GM19238 (cell line): Measurements from ENCODE around the gene CALML5.

ENCODE experiments used
- DNase-seq: peaks from one replicate; pipeline ENCODE4 v3.0.0; 2011; ENCODE audit warnings: low spot score; ENCODE audit not compliant: insufficient read length

Gene CALML5

DNA sequence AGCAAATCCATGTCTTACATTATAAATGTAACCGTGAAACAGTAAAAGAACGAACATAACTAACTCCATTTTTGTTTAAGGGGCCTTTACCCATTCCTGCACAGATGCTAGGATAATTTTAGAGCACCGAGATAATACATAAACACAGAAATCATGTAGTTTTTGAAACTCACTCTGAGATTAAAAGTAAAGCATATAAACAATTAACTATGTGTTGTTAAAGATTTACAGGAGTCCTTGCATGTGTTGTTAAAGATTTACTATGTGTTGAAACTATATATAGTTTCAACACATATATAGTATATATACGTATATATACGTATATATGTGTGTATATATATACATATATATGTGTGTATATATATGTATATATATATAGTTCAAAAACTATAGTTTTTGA lies 18.2 kb upstream of the CALML5 start:
- no peak for DNase-seq

DNA sequence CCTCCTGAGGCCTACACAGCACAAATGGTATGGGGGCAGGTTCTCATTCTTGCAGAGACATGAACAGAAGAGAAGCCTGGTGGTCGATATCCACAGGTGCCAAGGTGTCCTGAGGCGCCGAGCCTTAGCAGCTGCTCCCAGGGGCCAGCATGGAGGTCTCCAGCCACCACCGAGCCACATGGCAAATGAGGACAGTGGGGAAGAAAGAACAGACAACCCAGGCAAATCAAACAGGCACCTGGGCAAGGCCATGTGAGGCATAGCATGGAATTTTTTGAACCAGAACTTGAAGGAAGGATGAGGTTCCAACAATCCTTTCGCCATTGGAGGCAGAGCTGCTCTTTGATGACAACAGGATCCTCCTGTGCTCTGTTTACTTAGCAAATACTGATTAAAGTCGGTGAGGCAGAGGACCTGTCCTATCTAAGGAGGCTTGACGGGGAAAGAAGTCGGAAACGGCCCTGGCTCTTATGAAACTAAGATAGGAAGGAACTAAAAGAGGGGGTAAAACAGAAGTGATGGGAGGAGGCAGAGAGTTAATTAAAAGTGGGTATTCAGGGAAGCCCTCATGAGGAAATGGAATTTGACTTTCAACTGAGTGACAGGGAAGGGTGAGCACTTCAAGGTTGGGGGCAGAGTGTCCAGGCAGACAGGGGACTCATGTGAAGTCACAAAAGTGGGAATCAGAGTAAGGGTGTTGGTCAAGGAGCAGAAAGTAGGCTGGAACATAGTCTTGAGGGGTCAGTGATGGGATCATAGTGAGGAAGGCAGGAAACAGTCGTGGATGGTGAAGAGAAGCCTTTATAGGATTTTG lies 16.8 kb upstream of the CALML5 start:
- no peak for DNase-seq

DNA sequence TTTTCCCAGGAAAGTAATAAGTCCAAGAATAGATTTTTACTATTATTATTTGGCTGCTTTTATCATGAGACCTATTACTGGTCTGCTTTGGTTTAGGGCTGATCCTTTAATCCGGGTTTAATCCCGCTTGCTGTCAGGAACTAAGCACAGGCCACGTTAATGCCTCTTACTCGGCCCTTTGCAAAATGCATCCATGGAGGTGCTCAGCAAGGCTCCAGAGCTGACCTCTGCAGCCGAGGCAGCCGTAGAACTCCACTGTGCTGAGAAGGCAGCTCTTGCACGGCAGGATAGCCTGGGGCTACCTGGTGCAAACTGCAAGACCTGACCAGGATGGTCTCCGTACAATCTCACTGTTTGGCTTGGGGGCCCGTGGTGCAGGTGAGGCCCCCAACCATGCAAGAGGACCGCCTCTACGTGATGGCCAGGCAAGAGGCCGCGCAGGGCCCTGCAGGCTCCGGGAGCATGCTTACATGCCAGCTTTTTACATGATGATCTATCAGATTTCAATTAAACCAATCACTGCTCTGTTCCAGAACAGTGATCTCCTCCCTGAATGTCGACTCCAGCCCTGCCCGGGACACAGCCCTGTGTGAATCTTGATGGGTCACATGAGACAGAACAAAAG lies 15.0 kb upstream of the CALML5 start:
- DNase-seq, result no peak

DNA sequence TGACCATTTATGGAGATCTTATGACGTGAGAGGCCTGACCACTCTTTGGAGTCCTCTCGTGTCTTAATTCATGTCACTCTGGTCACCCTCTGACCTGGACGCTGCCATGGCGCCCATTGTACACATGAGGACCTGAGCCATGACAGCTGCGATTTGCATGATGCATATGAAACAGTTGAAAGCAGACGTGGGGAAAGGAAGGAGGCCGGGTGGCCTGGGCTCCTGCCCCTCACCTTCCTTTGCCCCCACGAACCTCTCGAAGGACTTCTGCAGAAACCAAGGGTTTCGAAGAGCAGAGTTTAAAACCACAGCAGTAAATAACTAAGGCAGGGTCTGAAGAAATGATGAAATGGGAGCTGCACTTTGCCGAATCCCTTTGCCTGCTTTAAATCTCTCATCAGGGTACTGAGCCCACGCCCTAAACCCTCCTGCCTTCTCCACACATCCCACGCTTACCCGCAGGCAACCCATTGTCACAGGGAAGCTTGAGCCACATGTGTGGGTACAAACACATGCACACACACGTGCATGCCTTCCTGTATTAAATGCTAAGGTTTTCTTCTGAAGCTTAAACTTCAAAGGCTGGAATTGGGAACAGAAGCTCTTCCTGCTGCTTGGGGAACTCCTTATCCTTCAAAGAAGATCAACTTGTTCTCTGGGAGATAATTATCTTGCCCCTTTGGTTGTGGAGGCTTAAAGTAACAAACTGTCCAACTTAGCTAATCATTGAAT lies 13.7 kb upstream of the CALML5 start:
- DNase-seq, result no peak

DNA sequence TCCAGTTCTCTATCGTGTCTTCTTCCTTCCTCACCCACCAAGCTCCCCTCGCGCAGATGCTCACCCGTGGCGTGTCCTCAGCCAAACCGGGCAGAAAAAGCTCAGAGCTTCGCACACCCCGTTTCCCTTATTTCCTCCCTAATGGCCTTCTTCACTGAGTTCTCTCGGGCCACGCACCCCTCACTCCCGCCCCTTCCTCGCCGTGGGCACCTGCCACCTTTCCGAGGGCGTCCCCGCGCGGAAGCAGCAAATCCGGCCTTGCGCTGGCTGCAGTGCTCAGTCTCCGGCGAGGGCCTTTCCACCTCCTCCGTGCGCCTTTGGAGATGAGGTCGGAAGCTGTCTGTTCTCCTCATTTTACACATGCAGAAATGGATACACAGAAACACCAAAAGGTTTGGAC lies 13.0 kb upstream of the CALML5 start:
- DNase-seq, result no peak

DNA sequence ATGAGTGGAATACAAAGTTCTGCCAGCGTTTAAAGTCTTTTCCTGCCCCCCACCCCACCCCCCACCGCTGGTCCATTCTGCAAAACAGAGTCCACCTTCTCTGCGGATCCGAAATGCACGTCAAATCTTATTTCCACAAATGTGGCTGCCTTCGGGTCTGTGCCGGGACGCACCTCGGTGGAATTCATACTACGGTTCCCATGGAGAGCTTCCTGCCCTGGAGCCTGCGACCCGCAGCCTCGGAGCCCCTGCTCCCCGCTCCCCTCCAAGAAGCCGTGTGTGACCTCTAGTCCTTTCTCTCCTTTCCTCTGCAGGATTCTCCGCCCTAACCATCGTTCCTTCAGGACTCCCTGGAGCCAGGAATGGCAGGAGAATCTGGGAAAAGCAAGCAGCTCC lies 12.5 kb upstream of the CALML5 start:
- DNase-seq, result no peak

DNA sequence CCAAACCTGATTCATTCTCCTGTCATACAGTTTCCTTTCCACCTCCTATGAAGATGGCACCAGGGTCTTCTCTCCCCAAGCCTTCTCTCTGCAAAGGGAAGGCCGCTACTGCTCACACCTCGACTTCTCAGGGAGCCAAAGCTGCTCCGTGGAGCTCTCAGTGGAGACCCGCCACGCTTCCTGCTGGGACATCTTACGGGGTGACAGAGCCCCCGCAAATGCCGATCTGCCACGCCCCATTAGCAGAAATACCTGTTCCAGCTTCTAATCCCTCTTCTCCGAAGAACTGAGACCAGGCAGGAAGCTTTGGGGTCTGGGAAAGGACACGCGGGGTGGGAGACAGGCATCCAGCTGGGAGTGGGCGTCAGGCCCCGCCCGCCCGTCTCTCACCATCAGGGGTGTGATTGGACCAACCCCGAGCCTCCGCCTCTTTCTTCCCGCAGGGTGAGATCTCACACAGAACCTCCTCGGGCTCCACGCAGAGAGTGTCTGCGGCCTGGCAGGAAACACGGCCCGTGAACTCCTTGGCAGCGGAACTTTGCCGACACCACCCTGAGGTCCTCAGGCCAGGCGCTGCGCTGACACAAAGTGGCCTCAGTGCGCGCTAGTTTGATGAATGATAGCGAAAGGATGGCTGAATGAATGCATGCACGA lies 12.0 kb upstream of the CALML5 start:
- DNase-seq, result no peak

DNA sequence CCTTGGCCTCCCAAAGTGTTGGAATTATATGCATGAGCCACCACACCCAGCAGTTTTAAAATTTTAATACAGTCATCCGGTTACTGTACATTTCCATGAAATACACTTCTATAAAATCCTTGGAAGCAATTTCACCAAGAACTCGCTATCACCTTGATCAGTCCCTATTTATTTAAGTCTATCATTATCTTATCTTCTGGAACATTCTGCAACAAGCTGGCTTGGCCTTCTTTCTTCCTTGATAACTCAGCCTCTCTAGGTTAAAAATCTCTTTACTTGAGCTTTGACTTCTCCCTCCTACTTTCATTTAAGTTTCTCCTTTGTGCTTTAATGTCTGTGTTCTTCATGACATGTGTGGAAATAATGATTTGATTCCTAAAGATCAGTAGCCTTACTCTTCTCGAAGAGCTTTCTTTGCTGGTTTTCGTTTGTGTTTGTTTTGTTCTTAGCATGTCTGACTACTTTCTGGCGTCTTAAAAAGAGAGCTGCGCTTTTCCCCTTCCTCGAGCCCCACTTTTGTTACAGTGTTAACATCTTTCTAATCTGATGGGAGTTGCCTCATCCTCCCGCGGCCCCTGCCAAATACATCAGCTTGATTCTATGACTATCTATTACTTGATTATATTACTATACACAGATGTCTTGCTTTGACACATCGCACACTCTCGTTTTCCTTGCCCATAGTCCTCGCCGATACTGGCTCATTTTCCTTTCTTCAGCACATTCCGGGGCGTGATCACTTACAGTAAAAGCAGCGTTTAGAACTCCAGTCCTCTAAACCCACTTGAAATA lies 11.1 kb upstream of the CALML5 start:
- DNase-seq, result no peak

DNA sequence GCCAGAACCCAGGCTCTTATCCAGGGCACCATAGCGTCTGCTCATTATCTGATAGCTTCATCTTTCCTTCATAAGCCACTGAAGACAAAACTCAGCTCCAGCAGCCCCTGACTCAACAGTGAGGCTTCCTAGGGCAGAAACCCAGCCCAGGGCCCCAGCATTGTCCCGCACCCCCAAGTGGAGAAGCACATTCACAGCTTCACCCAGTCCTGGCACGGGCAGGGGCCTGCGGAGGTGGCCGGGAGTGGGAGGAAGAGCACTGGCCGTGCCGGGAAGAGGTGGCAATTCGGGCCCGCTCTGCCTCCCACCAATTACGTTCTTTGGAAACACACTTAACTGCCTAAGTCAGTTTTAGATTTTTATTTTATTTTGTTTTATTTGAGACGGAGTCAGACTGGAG lies 10.3 kb upstream of the CALML5 start:
- DNase-seq, result no peak

DNA sequence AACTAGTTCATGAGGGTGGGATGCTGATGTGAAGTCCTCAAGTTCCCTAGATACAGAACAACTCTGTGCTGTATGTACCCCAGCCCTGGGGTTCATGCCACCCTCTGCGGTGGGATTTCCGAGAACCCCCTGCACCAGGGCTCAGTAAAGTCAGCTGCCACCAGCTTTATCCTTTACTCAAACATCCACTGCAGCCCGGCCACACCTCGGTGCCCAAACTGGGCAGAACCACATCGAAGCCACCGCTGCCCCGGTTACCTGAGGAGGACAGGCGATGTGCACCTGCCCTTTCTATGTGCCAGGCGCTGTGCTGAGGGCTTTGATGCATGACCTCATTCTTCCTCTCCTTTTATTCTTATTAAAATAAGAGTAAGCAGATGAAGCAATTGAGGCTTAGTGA lies 9.9 kb upstream of the CALML5 start:
- DNase-seq, result no peak

DNA sequence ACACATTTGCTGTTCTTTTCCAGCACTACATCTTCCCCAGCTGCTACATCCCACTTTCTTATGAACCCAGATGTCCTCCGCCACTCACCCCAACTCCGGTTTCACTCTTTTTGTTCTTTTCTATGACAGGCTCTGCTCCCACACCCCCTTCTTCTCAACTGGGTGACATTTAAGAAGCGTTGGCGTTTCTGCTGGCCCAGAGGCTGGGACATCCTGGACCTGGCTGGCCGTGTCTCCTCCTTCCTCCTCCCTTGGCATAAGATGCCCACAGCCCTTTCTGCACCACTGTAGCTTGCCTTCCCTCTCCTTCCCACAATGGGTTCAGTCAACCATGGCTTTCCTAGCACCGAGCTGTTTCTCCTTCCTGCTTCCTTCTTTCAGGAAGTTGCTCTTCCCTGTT lies 9.4 kb upstream of the CALML5 start:
- DNase-seq, result no peak

DNA sequence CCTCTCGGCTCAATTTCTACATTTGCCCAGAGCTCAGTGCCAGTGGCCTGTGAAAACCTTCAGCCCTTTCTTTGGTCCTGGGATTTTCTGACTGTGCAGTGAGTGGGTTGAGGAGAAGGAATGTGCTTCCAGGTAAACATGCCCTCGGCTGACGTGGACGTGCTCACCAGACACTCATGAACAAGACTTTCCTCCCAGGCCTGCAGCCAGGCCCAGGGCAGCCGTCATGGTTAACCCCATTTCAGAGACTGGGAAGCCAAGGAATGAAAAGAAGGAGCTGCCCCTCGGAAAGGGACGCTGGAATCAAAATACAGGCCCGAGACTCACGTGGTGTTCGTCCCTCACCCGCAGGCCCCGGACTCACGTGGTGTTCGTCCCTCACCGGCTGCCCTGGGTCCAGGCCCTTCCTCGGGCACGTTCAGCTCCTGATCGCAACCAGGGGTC lies 8.8 kb upstream of the CALML5 start:
- DNase-seq, result no peak

DNA sequence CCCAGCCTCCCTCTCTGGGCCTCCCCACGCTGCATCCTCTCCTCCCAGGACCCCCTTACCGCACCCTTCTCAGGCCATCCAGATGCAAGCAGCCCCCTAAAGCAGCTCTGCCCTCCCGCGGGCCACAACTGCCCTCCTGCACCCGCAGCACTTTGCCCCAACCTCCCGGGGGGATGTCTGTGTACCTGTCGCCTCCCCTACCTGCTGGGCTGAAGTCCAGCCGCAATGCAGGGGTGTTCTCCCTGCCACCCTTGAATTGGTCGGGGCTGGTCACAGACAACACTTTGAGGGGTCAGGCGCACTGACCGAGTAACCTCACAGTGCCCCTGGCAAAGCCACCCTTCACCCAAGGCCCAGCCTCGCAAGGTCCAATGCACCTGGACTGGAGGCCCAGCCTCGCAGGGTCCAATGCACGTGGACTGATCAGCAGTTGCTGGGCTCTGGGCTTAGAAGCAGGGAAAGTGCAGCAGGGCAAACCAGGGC lies 8.3 kb upstream of the CALML5 start:
- DNase-seq, result no peak

DNA sequence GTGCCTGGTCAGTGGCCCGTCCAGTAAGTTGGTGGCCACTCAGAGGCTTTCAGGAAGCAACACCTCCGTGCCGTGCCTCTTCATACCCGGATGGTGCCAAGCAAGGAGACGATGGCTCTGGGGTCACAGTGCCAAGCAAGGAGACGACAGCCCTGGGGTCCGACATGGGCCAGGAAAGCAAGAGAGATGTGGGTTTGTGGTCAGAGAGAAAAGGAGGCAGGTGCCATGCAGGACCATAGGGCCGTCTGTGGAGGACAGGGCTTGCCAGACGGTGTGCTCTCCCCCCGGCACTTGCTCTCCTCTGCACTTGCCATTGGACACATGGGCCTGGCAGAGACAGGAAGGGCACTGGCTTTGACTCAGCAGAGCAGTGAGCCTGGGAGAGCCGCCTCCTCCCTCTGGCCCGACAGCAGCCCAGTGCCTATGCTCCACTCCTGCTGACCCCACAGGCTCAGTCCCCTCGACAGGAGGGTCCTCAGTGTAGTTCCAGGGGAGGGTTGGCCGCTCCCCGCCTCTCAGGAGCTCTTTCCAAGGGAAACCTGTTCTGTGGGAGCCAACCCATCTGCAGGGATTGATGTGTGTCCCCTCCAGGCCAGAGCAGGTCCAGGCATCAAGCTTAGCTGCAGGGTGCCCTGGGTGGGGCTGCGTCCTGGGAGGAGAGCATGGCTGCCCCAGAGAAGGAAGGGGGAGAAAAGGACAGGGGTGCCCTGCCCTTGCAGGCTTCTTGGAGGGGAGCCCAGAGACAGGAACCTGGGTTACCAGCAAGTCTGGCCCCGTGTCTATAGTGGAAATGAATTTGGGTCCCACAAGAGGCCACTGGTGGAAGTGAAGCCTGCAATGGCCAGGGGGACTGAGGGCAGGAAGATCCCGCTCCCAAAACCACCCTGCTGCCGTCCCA lies 7.6 kb upstream of the CALML5 start:
- DNase-seq, result no peak

DNA sequence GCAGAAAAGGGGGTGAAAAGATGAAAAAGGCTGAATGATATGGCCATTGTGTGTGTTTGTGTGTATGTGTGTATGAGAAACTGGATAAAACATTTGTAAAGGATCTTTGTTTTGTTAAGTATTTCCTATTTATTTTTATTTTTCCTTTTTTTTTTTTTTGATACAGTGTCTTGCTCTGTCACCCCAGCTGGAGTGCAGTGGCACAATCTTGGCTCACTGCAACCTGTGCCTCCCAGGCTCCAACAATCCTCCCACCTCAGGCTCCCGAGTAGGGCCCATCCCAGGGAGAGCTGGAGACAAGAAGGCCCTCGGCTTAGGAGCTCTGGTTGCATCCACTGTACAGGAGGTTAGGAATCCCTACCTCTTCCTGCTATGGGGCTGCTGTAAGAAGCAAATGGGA lies 6.9 kb upstream of the CALML5 start:
- DNase-seq, result no peak

DNA sequence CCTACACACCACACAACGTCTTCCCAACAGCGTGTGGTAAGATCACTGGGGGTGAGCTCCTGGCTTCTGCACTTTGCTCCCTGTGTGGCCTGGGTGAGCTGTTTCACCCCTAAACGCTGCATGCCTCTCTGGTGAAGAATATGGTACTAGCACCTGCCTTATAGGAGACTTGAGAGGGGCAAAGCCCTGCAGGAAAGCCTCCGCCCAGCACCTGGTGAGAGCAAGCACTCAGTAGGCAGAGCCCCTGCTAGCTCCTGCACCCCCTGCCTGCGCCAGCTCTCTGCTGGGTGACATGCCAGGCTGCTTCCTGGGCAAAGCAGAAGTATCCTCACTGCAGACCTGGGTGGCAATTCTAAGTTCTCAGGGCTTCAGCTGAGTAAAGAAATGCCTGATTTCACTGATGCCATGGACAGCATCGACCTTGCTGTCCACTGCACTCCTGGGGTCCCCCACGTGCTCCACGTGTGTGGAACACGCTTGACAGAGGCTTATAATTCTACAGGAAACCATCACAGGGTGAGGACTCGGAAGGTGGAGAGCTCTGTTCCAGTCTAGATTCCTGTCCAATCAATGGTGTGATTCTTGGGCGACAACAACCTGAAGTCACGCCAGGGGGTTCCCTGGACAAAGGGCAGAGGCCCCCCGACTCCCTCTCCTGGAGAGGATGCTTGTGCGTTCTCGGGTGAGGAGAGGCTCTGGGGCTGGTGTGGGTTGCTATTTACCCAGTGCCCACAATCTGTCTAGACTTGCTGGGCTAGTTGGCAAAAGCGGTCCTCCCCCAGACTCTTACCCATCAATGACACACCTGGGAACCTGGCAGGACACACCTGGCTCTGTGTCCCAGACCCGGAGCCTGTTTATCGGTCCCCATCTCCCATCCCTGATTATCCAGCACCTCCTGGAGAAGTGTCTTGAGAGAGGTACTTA lies 5.0 kb upstream of the CALML5 start:
- no peak for DNase-seq

DNA sequence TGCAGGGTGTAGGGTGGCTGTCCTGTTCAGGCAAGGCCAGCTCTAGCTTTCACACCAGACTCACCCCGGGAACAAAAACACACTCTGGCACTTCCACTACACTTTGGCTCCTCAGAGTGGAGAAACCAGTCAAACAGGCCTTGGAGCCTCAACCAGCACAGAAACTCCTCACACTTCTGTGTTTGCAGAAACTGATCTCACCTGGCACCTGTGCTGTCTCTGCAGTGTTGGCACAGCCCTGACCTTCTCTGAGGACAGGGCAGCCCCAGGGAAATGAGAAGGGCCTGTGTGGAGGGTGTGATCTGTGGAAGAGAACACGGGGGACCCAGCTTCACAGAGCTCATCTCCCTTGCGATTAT lies 4.1 kb upstream of the CALML5 start:
- DNase-seq, result no peak

DNA sequence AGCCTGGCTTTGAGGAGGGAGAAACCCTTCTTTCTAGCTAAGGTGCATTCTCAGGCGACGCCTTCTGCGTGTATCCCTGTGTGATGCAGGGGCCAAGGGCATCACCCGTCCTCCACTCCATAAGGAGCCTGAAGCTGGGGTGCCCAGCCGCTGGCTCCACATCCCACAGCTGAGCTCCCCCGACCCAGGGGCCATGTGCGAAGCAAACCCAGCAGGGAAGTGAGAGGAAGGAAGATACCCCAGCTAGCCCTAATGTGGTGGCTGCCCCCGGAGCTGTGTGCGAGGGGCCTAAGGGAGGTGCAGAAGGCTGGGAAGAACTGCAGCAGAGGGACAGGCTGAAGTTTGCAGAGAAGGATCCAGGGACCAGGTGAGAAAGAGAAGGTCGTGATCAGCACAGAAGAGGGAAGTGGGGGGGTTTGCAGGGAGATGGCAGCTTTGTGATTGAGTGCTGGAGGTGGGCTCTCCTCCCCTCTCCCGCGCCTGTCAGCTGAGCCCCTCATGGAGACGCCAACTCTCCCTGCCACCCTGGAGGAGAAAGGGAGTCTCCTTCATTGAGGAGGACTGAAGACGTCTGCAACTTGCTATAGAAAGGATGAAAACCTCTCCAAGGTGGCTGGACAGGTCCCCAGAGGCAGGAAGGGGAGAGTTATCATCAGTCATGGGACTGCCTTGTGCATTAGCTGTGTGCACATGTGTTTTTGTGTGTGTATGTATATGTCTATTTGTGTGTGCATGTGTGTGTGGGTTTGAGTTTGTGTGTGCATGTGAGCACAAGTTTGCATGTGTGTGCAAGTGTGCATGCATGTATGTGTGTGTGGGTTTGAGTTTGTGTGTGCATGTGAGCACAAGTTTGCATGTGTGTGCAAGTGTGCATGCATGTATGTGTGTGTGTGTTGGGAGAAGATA lies 3.5 kb upstream of the CALML5 start:
- DNase-seq, result no peak
